Measurements from ENCODE around the gene CCDC134.

GRCh38 chr22:41826021-41826420, 25.5 kb downstream of the CCDC134 start:
- no peak for TF ChIP-seq POLR2A (IDR thresholded peaks at IDR 0.05)
- no peak for TF ChIP-seq CTCF (IDR thresholded peaks at IDR 0.05)
